ENCODE data around the gene TTC13. TPM values are rescaled to one million over a fixed set of nuclear protein-coding genes. Genes with fewer than 3 reads are reported as not detected.
A peak's percentile ranks its signal among the peaks of the same experiment; 100 is the strongest.
"Not testable (repeated sequence)": the region's sequence is repeated elsewhere in the genome, so short reads cannot be mapped to it uniquely, and the experiment has no call there.

TTC13 gene
- total RNA-seq, 1 experiment from 2014 or later = 4.4 TPM

DNA sequence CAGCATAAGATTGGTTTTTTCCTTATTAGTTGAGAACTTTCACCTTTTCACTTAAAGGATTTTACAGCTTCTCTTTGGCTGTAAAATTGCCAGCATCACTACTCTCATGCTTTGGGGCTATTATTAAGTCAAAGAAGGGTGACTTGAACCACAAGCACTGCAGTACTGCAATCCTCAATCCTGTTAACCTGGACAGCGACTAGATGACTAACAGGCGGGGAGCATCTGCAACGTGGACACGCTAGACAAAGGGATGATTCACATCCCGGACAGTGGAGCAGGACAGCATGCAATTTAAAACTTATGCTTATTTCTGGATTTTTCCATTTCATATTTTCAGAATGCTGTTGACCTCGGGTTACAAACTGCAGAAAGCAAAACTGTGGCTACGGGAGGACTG, 8.3 kb upstream of the TTC13 start (continued):
- no peak for TF ChIP-seq NR1H2 (CRISPR knock-in tag; IDR thresholded peaks at IDR 0.05)
- TF ChIP-seq, protein P1, sequence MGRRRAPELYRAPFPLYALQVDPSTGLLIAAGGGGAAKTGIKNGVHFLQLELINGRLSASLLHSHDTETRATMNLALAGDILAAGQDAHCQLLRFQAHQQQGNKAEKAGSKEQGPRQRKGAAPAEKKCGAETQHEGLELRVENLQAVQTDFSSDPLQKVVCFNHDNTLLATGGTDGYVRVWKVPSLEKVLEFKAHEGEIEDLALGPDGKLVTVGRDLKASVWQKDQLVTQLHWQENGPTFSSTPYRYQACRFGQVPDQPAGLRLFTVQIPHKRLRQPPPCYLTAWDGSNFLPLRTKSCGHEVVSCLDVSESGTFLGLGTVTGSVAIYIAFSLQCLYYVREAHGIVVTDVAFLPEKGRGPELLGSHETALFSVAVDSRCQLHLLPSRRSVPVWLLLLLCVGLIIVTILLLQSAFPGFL (CRISPR knock-in tag; IDR thresholded peaks at IDR 0.05; ENCODE audit: borderline replicate concordance) = no peak
- TF ChIP-seq RELA (CRISPR knock-in tag; IDR thresholded peaks at IDR 0.05; ENCODE audit: borderline replicate concordance) = no peak
- TF ChIP-seq JAZF1 (CRISPR knock-in tag; IDR thresholded peaks at IDR 0.05) = no peak
- TF ChIP-seq, protein P2, sequence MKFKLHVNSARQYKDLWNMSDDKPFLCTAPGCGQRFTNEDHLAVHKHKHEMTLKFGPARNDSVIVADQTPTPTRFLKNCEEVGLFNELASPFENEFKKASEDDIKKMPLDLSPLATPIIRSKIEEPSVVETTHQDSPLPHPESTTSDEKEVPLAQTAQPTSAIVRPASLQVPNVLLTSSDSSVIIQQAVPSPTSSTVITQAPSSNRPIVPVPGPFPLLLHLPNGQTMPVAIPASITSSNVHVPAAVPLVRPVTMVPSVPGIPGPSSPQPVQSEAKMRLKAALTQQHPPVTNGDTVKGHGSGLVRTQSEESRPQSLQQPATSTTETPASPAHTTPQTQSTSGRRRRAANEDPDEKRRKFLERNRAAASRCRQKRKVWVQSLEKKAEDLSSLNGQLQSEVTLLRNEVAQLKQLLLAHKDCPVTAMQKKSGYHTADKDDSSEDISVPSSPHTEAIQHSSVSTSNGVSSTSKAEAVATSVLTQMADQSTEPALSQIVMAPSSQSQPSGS (CRISPR knock-in tag; IDR thresholded peaks at IDR 0.05; ENCODE audit: borderline replicate concordance, low read depth) = no peak
- TF ChIP-seq RORB (CRISPR knock-in tag; IDR thresholded peaks at IDR 0.05) = no peak
- no peak for TF ChIP-seq SP1 (CRISPR knock-in tag; conservative IDR thresholded peaks at IDR 0.05)

- no peaks in the 10 kb centered on the region for H3K9me3 Mint-ChIP-seq
- H3K4me3 Mint-ChIP-seq = no peak overlapping the region
- ATAC-seq (no peak), DNase-seq (ENCODE audit: low spot score) (no peak)
- CTCF ChIA-PET = interaction anchor here (1.0 kb wide), 1 partner anchor 106 kb away, joined by 3 read pairs; no protein-coding TSS in a partner anchor
- peaks cover 8% of the 10 kb centered on the region for H3K36me3 Mint-ChIP-seq
- POLR2A ChIA-PET = no interaction called here
- TF ChIP-seq ZNF671 (CRISPR knock-in tag; IDR thresholded peaks at IDR 0.05) = no peak
- no peak for TF ChIP-seq E2F1 (CRISPR knock-in tag; IDR thresholded peaks at IDR 0.05)
- TF ChIP-seq ZNF263 (CRISPR knock-in tag; IDR thresholded peaks at IDR 0.05; ENCODE audit: low read depth) = no peak
- no peak for TF ChIP-seq RELA (CRISPR knock-in tag; IDR thresholded peaks at IDR 0.05; ENCODE audit: borderline replicate concordance)
- no peak for TF ChIP-seq ZNF396 (CRISPR knock-in tag; IDR thresholded peaks at IDR 0.05; ENCODE audit: borderline replicate concordance)
- no peak for TF ChIP-seq ZBTB21 (CRISPR knock-in tag; IDR thresholded peaks at IDR 0.05; ENCODE audit: borderline replicate concordance)
- TF ChIP-seq IRF2 (CRISPR knock-in tag; IDR thresholded peaks at IDR 0.05; ENCODE audit: borderline replicate concordance, low read depth) = no peak
- no peak for TF ChIP-seq CREM (CRISPR knock-in tag; IDR thresholded peaks at IDR 0.05)
- peaks cover 13% of the 10 kb centered on the region for H3K27me3 Mint-ChIP-seq (ENCODE audit: low read depth)
- no peak overlapping the region for H3K27ac Mint-ChIP-seq
- H3K4me1 Mint-ChIP-seq = peaks cover 11% of the 10 kb centered on the region
Measured at GRCh38 chr1:230985711-230986110, 7.0 kb upstream of the TTC13 start.

DNA sequence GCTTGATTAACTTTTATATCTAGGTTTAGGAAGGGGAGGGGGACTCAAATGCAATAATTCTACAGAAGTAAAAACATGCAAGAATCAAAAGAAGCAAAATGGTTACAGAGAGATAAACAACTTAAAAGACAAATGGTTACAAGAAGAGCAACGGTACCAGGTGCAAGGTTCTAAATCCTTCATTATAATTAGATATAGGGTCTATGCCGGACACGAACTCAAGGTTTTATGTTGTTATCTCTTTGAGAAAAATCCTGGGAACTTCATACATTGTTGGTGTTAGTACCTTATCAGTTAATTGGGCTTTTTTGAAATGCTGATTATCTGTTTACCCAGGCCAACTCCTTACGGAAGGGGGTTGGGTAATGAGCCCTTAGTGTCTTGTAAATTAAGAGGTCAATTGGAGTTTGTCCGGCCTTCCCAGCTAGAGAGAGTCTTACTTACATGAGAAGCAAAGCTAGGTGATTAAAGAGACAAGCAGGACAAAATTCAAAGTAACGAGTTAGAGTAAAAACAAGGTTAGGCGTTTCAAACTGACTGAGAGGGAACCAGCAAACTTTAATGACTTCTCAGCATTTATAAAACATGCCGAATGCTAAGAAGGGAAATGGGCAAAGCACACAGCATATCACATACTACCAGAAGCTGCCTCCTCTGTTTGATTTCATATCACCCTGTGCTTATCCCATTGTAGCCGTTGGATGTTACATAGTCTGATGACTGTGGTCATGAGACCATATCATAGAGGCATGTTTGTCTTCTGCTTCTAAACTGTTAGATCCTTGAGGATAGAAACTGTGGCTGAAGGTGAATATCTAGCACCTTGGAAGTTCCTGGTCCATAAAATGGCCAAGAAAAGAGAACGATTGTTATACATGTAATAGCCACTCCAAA, 6.2 kb upstream of the TTC13 start:
- H3K4me3 Mint-ChIP-seq; POLR2A ChIA-PET; H3K27me3 Mint-ChIP-seq (ENCODE audit: low read depth); H3K36me3 Mint-ChIP-seq; H3K27ac Mint-ChIP-seq; H3K9me3 Mint-ChIP-seq; DNase-seq (ENCODE audit: low spot score): not testable (repeated sequence)
- CTCF ChIA-PET = interaction anchor here (1.0 kb wide), 1 partner anchor 107 kb away, joined by 3 read pairs; no protein-coding TSS in a partner anchor
- peaks cover 14% of the 10 kb centered on the region for H3K4me1 Mint-ChIP-seq
- ATAC-seq = peak; percentile 66

GRCh38 chr1:230983811-230984210, 5.2 kb upstream of the TTC13 start:
- POLR2A ChIA-PET = no interaction called here
- Mint-ChIP-seq H3K27ac (no peak overlapping the region), H3K4me1 (peaks cover 21% of the 10 kb centered on the region), H3K27me3 (ENCODE audit: low read depth) (no peaks in the 10 kb centered on the region), H3K9me3 (no peaks in the 10 kb centered on the region), H3K4me3 (no peak overlapping the region), H3K36me3 (peaks cover 8% of the 10 kb centered on the region)
- ATAC-seq (no peak), DNase-seq (ENCODE audit: low spot score) (no peak)
- CTCF ChIA-PET = no interaction called here
- TF ChIP-seq, protein P3, sequence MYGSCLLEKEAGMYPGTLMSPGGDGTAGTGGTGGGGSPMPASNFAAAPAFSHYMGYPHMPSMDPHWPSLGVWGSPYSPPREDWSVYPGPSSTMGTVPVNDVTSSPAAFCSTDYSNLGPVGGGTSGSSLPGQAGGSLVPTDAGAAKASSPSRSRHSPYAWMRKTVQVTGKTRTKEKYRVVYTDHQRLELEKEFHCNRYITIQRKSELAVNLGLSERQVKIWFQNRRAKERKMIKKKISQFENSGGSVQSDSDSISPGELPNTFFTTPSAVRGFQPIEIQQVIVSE (CRISPR knock-in tag; IDR thresholded peaks at IDR 0.05; ENCODE audit: borderline replicate concordance) = no peak
- TF ChIP-seq ZNF671 (CRISPR knock-in tag; IDR thresholded peaks at IDR 0.05) (no peak), KAT7 (CRISPR knock-in tag; IDR thresholded peaks at IDR 0.05; ENCODE audit: borderline replicate concordance) (no peak), NR2C2 (CRISPR knock-in tag; IDR thresholded peaks at IDR 0.05) (no peak)
- TF ChIP-seq, protein P4, sequence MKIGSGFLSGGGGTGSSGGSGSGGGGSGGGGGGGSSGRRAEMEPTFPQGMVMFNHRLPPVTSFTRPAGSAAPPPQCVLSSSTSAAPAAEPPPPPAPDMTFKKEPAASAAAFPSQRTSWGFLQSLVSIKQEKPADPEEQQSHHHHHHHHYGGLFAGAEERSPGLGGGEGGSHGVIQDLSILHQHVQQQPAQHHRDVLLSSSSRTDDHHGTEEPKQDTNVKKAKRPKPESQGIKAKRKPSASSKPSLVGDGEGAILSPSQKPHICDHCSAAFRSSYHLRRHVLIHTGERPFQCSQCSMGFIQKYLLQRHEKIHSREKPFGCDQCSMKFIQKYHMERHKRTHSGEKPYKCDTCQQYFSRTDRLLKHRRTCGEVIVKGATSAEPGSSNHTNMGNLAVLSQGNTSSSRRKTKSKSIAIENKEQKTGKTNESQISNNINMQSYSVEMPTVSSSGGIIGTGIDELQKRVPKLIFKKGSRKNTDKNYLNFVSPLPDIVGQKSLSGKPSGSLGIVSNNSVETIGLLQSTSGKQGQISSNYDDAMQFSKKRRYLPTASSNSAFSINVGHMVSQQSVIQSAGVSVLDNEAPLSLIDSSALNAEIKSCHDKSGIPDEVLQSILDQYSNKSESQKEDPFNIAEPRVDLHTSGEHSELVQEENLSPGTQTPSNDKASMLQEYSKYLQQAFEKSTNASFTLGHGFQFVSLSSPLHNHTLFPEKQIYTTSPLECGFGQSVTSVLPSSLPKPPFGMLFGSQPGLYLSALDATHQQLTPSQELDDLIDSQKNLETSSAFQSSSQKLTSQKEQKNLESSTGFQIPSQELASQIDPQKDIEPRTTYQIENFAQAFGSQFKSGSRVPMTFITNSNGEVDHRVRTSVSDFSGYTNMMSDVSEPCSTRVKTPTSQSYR (CRISPR knock-in tag; IDR thresholded peaks at IDR 0.05) = no peak
- TF ChIP-seq, protein P5, sequence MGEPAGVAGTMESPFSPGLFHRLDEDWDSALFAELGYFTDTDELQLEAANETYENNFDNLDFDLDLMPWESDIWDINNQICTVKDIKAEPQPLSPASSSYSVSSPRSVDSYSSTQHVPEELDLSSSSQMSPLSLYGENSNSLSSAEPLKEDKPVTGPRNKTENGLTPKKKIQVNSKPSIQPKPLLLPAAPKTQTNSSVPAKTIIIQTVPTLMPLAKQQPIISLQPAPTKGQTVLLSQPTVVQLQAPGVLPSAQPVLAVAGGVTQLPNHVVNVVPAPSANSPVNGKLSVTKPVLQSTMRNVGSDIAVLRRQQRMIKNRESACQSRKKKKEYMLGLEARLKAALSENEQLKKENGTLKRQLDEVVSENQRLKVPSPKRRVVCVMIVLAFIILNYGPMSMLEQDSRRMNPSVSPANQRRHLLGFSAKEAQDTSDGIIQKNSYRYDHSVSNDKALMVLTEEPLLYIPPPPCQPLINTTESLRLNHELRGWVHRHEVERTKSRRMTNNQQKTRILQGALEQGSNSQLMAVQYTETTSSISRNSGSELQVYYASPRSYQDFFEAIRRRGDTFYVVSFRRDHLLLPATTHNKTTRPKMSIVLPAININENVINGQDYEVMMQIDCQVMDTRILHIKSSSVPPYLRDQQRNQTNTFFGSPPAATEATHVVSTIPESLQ (CRISPR knock-in tag; IDR thresholded peaks at IDR 0.05) = no peak
- TF ChIP-seq, protein P6, sequence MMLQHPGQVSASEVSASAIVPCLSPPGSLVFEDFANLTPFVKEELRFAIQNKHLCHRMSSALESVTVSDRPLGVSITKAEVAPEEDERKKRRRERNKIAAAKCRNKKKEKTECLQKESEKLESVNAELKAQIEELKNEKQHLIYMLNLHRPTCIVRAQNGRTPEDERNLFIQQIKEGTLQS (CRISPR knock-in tag; conservative IDR thresholded peaks at IDR 0.05) = no peak
